Gastrocnemius medialis (tissue), 4 donors: ENCODE results near the gene ZSCAN21. TPM values are rescaled to one million over a fixed set of nuclear protein-coding genes. Genes with fewer than 3 reads are reported as not detected.

Experiments
- ATAC-seq, 2 donors: fragments of 150-250 bp; one replicate each; pipeline ENCODE4 v1.9.1; 2016
- DNase-seq, 2 donors: peaks; one replicate each; pipeline ENCODE4 v3.0.0-alpha.2; 2019
- H3K27ac ChIP-seq, 4 donors: fragments of 200-600 bp; sonication (generic); 1 replicate in 1 of 4; 2 replicates in 3 of 4; pipeline ENCODE4 v1.5.1; 2016 to 2018; ENCODE audit warnings: mild to moderate bottlenecking in 2 of 4, moderate library complexity in 1 of 4
- H3K27me3 ChIP-seq, 3 donors: fragments of 200-600 bp; sonication (generic) in 2 of 3; 1 replicate in 1 of 3; 2 replicates in 2 of 3; pipeline versions ENCODE4 v1.5.1 to v1.6.0; 2016 to 2019; ENCODE audit warnings: mild to moderate bottlenecking in 1 of 3, moderate library complexity in 1 of 3
- H3K36me3 ChIP-seq, 2 donors: fragments of 200-600 bp; sonication (generic) in 1 of 2; one replicate each; pipeline ENCODE4 v1.5.1; 2017 to 2018
- H3K4me1 ChIP-seq, 2 donors: fragments of 200-600 bp; sonication (generic) in 1 of 2; one replicate each; pipeline ENCODE4 v1.5.1; 2016 to 2017; ENCODE audit warnings: mild to moderate bottlenecking in 2 of 2
- H3K4me3 ChIP-seq, 4 donors: fragments of 200-600 bp; sonication (generic) in 3 of 4; 1 replicate in 1 of 4; 2 replicates in 3 of 4; pipeline ENCODE4 v1.5.1; 2016 to 2019; ENCODE audit warnings: mild to moderate bottlenecking in 2 of 4
- H3K9me3 ChIP-seq, 3 donors: fragments of 200-600 bp; sonication (generic) in 2 of 3; 1 replicate in 1 of 3; 2 replicates in 2 of 3; pipeline ENCODE4 v1.5.1; 2016 to 2019
- POLR2A ChIP-seq, 2 donors: fragments of 450-650 bp; IDR thresholded peaks; one replicate each; pipeline ENCODE4 v1.6.1; 2017; ENCODE audit warnings: antibody characterized with exemption in 2 of 2, mild to moderate bottlenecking in 2 of 2, moderate library complexity in 2 of 2
- in situ Hi-C, 4 donors: fragments of 200-750 bp; cut with MboI; loops; one replicate each; pipeline versions ENCODE4 v1.15.0 to v1.8.0; 2017; ENCODE audit warnings: low sequenced_read_pairs in 4 of 4
- intact Hi-C: fragments of 100-400 bp; cut with DNase I; formaldehyde crosslinking; loops from one replicate; pipeline ENCODE4 v1.15.1; 2023; ENCODE audit warnings: low total_unique reads
- total RNA-seq, 4 donors: library from RNA; depleted of rRNA; stranded (reverse); fragments of >200 nt; gene quantifications; one replicate each; pipeline versions ENCODE4 v1.1.0 to v1.2.3, GENCODE V29; 2016
- TF ChIP-seq, protein P1 (sequence below), 5 experiments: fragments of 450-650 bp in 3 of 5; fragments of 200-600 bp in 2 of 5; sonication (generic) in 2 of 5; IDR thresholded peaks in 4 of 5; conservative IDR thresholded peaks in 1 of 5; 1 replicate in 4 of 5; 2 replicates in 1 of 5; pipeline ENCODE4 v1.5.1; 2016 to 2019; ENCODE audit warnings: antibody characterized with exemption in 5 of 5, mild to moderate bottlenecking in 3 of 5, moderate library complexity in 3 of 5

Gene ZSCAN21
- total RNA-seq, 4 donors from 2014 or later, result 14.4 to 26.4 (median 22.3) TPM

DNA sequence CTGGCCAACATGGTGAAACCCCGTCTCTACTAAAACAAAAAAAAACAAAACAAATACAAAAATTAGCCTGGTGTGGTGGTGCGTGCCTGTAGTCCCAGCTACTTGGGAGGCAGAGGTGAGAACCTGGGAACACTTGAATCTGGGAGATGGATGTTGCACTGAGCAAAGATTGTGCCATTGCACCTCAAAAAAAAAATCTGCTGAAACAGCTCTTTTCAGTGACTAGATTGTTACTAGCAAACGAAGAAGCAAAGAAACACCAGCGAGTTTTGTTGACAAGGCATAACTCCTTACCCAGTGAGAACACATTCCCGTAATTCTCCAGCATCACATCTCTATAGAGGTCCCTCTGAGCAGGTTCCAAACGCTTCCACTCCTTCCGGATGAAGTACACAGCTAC lies 25.3 kb downstream of the ZSCAN21 start:
- in situ Hi-C loops (no loop called here), intact Hi-C loops (no loop called here)
- no peaks in the 10 kb centered on the region for H3K27me3 ChIP-seq
- no peak overlapping the region for H3K4me3 ChIP-seq
- H3K4me1 ChIP-seq, result peaks cover 8 to 11% of the 10 kb centered on the region in 2 donors
- DNase-seq (no peak), ATAC-seq (no peak)
- no peak overlapping the region for H3K27ac ChIP-seq
- peaks cover 7 to 30% (median 14%) of the 10 kb centered on the region in 3 donors for H3K9me3 ChIP-seq
- H3K36me3 ChIP-seq, result peaks cover 20 to 78% of the 10 kb centered on the region in 2 donors
- TF ChIP-seq POLR2A (IDR thresholded peaks at IDR 0.05), result no peak
- TF ChIP-seq, protein P1, sequence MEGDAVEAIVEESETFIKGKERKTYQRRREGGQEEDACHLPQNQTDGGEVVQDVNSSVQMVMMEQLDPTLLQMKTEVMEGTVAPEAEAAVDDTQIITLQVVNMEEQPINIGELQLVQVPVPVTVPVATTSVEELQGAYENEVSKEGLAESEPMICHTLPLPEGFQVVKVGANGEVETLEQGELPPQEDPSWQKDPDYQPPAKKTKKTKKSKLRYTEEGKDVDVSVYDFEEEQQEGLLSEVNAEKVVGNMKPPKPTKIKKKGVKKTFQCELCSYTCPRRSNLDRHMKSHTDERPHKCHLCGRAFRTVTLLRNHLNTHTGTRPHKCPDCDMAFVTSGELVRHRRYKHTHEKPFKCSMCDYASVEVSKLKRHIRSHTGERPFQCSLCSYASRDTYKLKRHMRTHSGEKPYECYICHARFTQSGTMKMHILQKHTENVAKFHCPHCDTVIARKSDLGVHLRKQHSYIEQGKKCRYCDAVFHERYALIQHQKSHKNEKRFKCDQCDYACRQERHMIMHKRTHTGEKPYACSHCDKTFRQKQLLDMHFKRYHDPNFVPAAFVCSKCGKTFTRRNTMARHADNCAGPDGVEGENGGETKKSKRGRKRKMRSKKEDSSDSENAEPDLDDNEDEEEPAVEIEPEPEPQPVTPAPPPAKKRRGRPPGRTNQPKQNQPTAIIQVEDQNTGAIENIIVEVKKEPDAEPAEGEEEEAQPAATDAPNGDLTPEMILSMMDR (IDR thresholded peaks at IDR 0.05 in 4 of 5, conservative IDR thresholded peaks at IDR 0.05 in 1 of 5), result no peak

DNA sequence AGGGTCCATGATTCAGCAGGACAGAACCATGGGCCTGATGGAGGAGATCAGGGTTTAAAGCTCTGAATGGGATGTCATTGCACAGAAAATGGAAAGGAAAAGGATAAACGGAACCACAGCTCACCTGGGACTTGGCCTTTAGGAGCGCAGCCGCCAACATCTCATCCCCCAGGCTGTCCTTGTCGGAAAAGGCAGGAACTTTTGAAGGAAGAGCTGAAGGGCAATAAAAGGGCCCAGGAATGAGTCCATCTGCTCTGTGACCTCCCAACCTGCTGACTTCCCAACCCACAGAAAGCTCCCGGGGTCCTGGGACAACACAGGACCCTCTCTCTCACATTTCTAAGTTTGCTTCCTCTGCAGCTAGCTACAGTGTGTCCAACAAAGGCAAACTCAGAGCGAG lies 25.8 kb downstream of the ZSCAN21 start:
- Histone ChIP-seq H3K4me3 (no peak overlapping the region), H3K4me1 (peaks cover 14 to 16% of the 10 kb centered on the region in 2 donors), H3K27ac (no peak overlapping the region), H3K36me3 (peaks cover 20 to 72% of the 10 kb centered on the region in 2 donors), H3K9me3 (peaks cover 7 to 25% (median 14%) of the 10 kb centered on the region in 3 donors), H3K27me3 (no peaks in the 10 kb centered on the region)
- no peak for TF ChIP-seq POLR2A (IDR thresholded peaks at IDR 0.05)
- TF ChIP-seq, protein P1 (IDR thresholded peaks at IDR 0.05 in 4 of 5, conservative IDR thresholded peaks at IDR 0.05 in 1 of 5), result no peak
- ATAC-seq, result no peak
- no peak for DNase-seq
- intact Hi-C loops (no loop called here), in situ Hi-C loops (no loop called here)

DNA sequence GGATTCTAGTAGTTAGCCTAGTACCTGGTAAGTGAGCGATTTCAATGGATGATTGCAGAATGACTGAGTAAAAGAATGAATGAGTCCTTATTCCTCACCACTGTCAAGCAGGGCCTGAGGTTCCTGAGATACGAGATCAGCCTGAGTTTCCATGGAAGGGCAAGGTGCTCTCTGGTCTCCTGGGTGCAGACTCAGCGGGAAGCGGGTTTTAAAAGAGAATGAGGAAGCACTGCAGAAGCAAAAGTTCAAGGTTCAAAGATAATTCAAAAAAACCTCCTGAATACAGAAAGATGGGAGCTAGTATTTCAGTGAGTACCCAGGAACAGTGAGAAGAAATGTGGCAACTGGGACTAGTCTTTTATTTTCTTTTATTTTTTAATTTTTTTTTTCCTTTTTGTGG lies 27.6 kb downstream of the ZSCAN21 start:
- no peaks in the 10 kb centered on the region for H3K27me3 ChIP-seq
- in situ Hi-C loops, result no loop called here
- DNase-seq (no peak), ATAC-seq (no peak)
- H3K36me3 ChIP-seq, result peaks cover 8 to 54% of the 10 kb centered on the region in 2 donors
- intact Hi-C loops, result no loop called here
- no peak overlapping the region for H3K4me3 ChIP-seq
- peaks cover 0 to 7% (median under 1%) of the 10 kb centered on the region in 3 donors for H3K9me3 ChIP-seq
- no peak for TF ChIP-seq POLR2A (IDR thresholded peaks at IDR 0.05)
- TF ChIP-seq, protein P1 (IDR thresholded peaks at IDR 0.05 in 4 of 5, conservative IDR thresholded peaks at IDR 0.05 in 1 of 5), result no peak
- H3K4me1 ChIP-seq, result peaks cover 22% of the 10 kb centered on the region in 2 donors
- H3K27ac ChIP-seq, result no peak overlapping the region

DNA sequence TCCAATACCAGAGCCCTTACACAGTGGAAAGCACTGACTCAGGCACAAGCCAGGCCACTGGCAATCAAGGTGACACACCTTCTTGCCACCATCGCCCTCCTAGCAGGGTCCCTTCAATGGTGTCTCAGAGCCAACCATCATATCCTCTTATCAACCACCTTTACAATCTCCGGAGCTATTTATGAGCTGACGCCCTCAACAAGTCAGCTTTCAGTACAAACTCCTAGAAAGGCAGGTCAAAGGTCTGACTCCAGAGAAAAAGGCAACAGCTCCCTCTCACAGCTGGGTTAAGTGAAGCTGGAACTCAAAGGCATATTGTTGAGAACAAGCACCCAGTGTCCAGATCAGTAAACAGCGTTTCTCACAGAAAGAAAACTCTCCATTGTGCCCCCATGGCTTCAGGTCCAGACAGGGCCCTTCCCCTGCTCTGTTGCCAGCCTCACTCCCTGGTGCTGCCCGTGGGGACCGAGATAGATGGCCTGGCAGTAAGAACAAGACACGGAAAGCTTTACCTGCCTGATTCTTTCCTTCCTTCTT lies 29.5 kb downstream of the ZSCAN21 start:
- Histone ChIP-seq H3K36me3 (peaks cover 4 to 35% of the 10 kb centered on the region in 2 donors), H3K4me3 (no peak overlapping the region), H3K27ac (no peak overlapping the region), H3K4me1 (peaks cover 22 to 24% of the 10 kb centered on the region in 2 donors), H3K9me3 (no peaks in the 10 kb centered on the region), H3K27me3 (no peaks in the 10 kb centered on the region)
- ATAC-seq, result no peak
- TF ChIP-seq, protein P1 (IDR thresholded peaks at IDR 0.05 in 4 of 5, conservative IDR thresholded peaks at IDR 0.05 in 1 of 5), result no peak
- no peak for TF ChIP-seq POLR2A (IDR thresholded peaks at IDR 0.05)
- intact Hi-C loops, result no loop called here
- in situ Hi-C loops, result no loop called here
- DNase-seq, result no peak
